Measurements from ENCODE around the gene PKP3.

DNA sequence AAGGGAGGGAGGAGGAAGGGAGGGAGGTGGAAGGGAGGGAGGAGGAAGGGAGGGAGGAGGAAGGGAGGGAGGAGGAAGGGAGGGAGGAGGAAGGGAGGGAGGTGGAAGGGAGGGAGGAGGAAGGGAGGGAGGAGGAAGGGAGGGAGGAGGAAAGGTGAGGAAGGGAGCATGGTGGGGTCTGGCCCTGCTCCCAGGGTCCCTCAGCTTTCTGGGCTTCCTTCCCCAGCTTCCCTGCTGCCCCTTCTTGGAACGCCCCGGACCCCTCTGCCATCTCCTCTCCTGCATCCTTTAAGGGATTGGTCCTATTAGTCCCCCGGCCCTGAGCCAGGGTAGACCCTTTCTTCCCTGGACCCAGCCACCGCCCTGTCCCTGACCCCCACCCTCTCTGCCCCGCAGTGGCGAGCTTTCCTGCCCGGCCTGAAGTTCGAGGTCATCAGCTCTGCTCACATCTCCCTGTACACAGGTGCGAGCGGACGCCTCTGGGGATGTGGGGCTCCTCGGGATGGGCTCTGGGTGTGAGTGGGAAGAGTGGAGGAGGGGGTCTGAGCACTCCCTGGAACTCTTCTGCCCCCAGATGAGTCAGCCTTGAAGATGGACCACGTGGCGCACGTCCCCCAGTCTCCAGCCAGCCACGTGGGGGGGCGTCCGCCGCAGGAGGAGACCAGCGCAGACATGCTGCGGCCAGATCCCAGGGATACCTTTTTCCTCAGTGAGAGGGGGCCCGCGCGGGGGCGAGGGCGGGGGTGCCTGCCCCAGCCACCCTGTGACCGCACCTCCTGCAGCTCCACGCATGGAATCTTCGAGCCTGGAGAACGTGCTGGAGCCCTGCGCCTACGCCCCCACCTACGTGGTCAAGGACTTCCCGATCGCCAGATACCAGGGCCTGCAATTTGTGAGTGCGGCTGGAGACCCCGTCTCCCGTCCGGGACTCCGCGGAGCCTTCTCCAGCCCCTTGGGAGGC, 18.7 kb upstream of the PKP3 start:
- TF ChIP-seq EZH2 (IDR thresholded peaks at IDR 0.05; ENCODE audit: borderline replicate concordance, insufficient read depth, low read depth, low read length, poor library complexity, severe bottlenecking) = no peak
- TF ChIP-seq, protein P1, sequence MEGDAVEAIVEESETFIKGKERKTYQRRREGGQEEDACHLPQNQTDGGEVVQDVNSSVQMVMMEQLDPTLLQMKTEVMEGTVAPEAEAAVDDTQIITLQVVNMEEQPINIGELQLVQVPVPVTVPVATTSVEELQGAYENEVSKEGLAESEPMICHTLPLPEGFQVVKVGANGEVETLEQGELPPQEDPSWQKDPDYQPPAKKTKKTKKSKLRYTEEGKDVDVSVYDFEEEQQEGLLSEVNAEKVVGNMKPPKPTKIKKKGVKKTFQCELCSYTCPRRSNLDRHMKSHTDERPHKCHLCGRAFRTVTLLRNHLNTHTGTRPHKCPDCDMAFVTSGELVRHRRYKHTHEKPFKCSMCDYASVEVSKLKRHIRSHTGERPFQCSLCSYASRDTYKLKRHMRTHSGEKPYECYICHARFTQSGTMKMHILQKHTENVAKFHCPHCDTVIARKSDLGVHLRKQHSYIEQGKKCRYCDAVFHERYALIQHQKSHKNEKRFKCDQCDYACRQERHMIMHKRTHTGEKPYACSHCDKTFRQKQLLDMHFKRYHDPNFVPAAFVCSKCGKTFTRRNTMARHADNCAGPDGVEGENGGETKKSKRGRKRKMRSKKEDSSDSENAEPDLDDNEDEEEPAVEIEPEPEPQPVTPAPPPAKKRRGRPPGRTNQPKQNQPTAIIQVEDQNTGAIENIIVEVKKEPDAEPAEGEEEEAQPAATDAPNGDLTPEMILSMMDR (IDR thresholded peaks at IDR 0.05) = no peak
